ENCODE data around the gene CD4. TPM values are rescaled to one million over a fixed set of nuclear protein-coding genes. Genes with fewer than 3 reads are reported as not detected.

The CD4 gene
- total RNA-seq, 4 donors from 2014 or later, result 6.6 to 16.2 (median 10.1) TPM

GRCh38 chr12:6777386-6777785 lies 11.9 kb upstream of the CD4 start:
- no peak for DNase-seq (ENCODE audit: extremely low spot score)
- Histone ChIP-seq H3K27ac (replicated peaks in 1 of 4) (peak overlapping the region; percentile 83 to 92 (median 87)), H3K36me3 (peaks cover 0 to 10% (median 0%) of the 10 kb centered on the region in 4 donors), H3K4me1 (peaks cover 18 to 44% (median 42%) of the 10 kb centered on the region in 4 donors), H3K27me3 (no peaks in the 10 kb centered on the region), H3K4me3 (no peak overlapping the region), H3K9me3 (no peaks in the 10 kb centered on the region)
- intact Hi-C loops (cut with DNase I), result loop anchor here (5.0 kb wide), 2 partner anchors 40 to 160 kb away; no protein-coding TSS in a partner anchor
- 86% methylated on average over 5 of the region's 5 CpGs for WGBS
- TF ChIP-seq POLR2AphosphoS5 (IDR thresholded peaks at IDR 0.05) (no peak), POLR2A (IDR thresholded peaks at IDR 0.05; ENCODE audit: low read depth) (no peak), EP300 (IDR thresholded peaks at IDR 0.05) (no peak), CTCF (IDR thresholded peaks at IDR 0.05) (no peak)

DNA sequence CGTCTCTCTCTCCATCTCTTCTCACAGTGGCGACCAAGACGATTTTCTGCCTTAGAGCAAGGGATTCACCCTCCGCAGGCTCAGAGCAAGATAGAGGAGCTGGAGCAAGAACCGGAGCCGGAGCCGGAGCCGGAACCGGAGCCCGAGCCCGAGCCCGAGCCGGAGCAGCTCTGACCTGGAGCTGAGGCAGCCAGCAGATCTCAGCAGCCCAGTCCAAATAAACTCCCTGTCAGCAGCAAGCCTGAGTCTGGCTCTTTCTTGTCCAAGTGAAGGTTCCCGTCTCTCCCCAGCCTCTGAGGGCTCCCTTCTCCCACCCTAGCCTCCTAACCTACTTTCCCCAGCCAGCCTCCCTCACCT lies 11.1 kb upstream of the CD4 start:
- H3K27me3 ChIP-seq, result no peaks in the 10 kb centered on the region
- peak overlapping the region; percentile 83 to 92 (median 87) for H3K27ac ChIP-seq (replicated peaks in 1 of 4)
- no peak for DNase-seq (ENCODE audit: extremely low spot score)
- WGBS, result 30% methylated on average over 13 of the region's 14 CpGs
- TF ChIP-seq POLR2AphosphoS5 (IDR thresholded peaks at IDR 0.05), result peak in 1 of 2 donors; percentile 16
- TF ChIP-seq CTCF (IDR thresholded peaks at IDR 0.05), result no peak
- TF ChIP-seq EP300 (IDR thresholded peaks at IDR 0.05), result no peak
- no peak for TF ChIP-seq POLR2A (IDR thresholded peaks at IDR 0.05; ENCODE audit: low read depth)
- intact Hi-C loops (cut with DNase I), result loop anchor here (2.0 to 5.0 kb wide), 3 partner anchors 25 to 161 kb away; partner anchors contain the start of gene MLF2
- H3K36me3 ChIP-seq, result peaks cover 0 to 10% (median 0%) of the 10 kb centered on the region in 4 donors
- peaks cover 18 to 36% (median 33%) of the 10 kb centered on the region in 4 donors for H3K4me1 ChIP-seq
- H3K9me3 ChIP-seq, result no peaks in the 10 kb centered on the region
- peak overlapping the region; percentile 50 to 55 (median 52) for H3K4me3 ChIP-seq

DNA sequence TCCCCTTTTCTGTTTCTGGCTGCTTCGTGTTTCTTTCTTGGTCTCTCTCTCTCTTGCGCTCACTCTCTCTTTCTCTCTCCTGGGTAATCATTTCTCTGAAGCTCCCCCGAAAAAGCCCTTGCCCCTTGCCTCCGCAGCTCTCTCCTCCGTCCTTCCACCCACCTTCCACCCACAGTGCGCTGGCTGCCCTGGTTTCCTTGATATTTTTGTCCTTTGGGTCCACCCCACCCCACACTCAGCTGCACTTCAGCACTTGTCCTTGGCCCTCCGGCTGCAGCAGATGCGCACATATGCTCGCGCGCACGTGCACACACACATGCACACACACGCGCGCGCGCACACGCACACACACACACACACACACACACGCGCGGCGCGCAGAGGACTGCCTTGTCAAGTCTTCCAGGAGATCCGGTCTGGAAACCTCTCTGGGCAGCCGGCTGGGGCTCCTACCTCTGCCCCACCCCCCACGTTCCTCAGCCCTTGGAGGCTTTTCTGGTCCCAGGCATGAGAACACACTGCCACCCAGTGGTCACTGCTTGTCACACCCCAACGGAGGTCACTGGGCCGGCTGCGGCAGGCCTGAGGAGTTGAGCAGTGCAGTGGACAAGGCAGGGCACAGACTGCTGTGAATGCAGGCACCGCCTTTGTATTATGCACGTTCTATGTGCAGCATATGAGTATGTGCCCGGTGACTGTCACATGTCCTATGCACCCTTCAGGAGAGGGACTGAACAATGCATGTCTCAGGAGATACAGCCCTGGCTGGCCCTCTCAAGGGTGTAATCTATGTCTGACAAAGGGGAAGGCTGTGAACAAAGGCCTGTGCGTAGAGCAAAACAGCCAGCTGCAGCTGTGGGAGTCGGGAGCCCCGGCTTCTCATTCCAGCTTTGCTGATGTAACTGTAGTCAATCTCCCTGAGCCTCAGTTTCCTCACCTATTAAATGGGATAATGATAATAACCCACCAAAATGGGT lies 10.5 kb upstream of the CD4 start:
- no peaks in the 10 kb centered on the region for H3K9me3 ChIP-seq
- no peaks in the 10 kb centered on the region for H3K27me3 ChIP-seq
- TF ChIP-seq EP300 (IDR thresholded peaks at IDR 0.05), result no peak
- peak; percentile 95 to 98 (median 96) for TF ChIP-seq CTCF (IDR thresholded peaks at IDR 0.05)
- no peak for TF ChIP-seq POLR2A (IDR thresholded peaks at IDR 0.05; ENCODE audit: low read depth)
- peak; percentile 67 to 91 for TF ChIP-seq POLR2AphosphoS5 (IDR thresholded peaks at IDR 0.05)
- peaks cover 15 to 29% (median 27%) of the 10 kb centered on the region in 4 donors for H3K4me1 ChIP-seq
- intact Hi-C loops (cut with DNase I), result loop anchor here (2.0 to 5.0 kb wide), 3 partner anchors 26 to 162 kb away; partner anchors contain the start of gene MLF2
- DNase-seq (ENCODE audit: extremely low spot score), result peak; percentile 98
- H3K27ac ChIP-seq (replicated peaks in 1 of 4), result peak overlapping the region; percentile 83 to 92 (median 87)
- peaks cover 0 to 10% (median 0%) of the 10 kb centered on the region in 4 donors for H3K36me3 ChIP-seq
- H3K4me3 ChIP-seq, result peak overlapping the region; percentile 50 to 55 (median 52)
- 9% methylated on average over 22 of the region's 35 CpGs for WGBS

- Histone ChIP-seq H3K36me3 (peaks cover 0 to 8% (median 0%) of the 10 kb centered on the region in 4 donors), H3K4me3 (no peak overlapping the region), H3K27me3 (no peaks in the 10 kb centered on the region), H3K27ac (replicated peaks in 1 of 4) (peak overlapping the region in 3 of 4 donors; percentile 83 to 92 (median 88)), H3K4me1 (peaks cover 15 to 23% (median 22%) of the 10 kb centered on the region in 4 donors), H3K9me3 (no peaks in the 10 kb centered on the region)
- TF ChIP-seq EP300 (IDR thresholded peaks at IDR 0.05) (no peak), CTCF (IDR thresholded peaks at IDR 0.05) (no peak), POLR2AphosphoS5 (IDR thresholded peaks at IDR 0.05) (no peak), POLR2A (IDR thresholded peaks at IDR 0.05; ENCODE audit: low read depth) (no peak)
- 82% methylated on average over 6 of the region's 6 CpGs for WGBS
- intact Hi-C loops (cut with DNase I), result loop anchor here (2.0 to 5.0 kb wide), 3 partner anchors 27 to 163 kb away; partner anchors contain the start of gene MLF2
- no peak for DNase-seq (ENCODE audit: extremely low spot score)
Measured at GRCh38 chr12:6779708-6780432, 9.5 kb upstream of the CD4 start.

Data from esophagus muscularis mucosa (tissue), 4 donors.